ENCODE data around the gene GRM4.

Gene GRM4

DNA sequence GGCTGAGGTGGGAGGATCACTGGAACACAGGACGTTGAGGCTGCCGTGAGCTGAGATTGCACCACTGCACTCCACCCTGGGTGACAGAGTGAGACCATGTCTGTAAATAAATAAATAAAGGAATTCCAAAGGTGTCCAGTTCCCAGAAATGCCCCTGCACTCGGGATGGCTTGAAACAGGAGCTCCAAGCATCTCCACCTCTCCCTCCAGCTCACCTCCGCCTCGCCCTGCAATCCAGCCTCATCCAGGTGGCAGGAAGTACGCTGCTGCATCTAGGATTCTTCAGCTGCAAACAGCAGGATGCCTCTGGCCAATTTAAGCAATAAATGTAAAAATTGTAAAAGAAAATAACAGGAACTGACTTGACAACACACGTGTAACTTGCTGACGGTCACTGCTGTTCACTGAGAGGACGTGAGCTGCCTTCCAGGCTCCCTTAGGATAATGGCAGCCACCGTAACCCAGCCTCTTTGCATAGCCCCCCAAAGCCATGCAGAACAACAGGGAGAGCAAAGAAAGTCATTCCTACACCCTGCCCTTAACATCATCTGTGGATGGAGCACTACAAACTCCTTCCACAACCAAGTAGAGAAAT, 11.4 kb upstream of the GRM4 start:
- DNase-seq = no peak

DNA sequence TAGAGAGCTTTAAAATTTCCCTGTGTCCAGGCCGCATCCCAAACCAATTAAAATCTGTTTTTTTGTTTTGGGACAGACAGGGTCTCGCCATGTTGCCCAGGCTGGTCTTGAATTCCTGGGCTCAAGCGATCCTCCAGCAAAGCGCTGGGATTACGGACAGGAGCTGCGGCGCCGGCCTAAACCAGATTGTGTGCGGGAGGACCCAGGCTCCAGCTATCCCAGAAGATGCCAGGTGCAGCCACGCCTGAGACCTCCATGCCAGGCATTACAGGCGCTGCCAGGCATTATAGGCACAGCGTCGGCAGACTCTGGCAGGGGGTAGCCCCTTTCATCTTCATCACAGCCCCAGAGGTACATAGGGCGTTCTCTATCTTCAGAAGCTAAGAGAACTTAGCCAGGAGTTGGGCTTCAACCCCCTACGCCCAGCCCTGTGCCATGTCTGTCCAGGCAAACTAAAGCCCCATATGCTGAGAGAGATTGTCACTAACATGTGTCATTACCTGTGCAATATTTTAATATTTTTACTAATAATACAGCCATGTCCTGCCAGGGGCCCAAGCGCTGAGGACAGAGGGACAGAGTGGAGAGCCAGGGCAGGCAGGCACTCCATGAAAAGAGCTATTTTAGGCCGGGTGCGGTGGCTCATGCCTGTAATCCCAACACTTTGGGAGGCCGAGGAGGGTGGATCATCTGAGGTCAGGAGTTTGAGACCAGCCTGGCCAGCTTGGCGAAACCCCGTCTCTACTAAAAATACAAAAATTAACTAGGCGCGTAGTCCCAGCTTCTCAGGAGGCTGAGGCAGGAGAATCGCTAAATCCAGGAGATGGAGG, 9.8 kb upstream of the GRM4 start:
- no peak for DNase-seq

- peak; percentile 41 for DNase-seq
These were observed 9.0 kb upstream of the GRM4 start for GRCh38 chr6:34154668-34155447.

GRCh38 chr6:34152806-34153520, 7.1 kb upstream of the GRM4 start:
- no peak for DNase-seq

DNA sequence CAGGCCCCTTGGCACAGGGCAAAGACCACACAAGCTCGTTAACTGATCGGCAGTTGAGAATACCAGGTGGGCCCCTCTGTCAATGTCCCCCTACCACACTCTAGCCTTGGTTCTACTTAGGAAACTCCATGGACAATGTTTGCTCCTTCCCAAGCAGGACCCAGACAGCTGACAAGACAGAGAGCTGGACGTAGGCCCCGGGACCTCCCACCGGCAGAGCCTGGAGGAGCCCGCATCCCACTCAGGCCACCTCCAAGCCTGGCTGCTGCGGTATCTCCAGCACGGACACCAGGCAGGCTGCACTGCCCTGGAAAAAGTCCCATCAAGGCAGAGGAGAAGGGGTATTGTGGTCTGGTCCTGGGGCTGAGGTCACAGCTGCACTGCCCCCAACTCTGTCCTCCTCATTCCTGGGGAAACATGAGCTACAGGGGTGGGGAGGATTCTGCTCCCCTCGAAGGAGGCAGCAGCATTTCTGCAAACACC, 6.2 kb upstream of the GRM4 start:
- no peak for DNase-seq

GRCh38 chr6:34151321-34152041, 5.6 kb upstream of the GRM4 start:
- DNase-seq = no peak

GRCh38 chr6:34150766-34151165, 4.9 kb upstream of the GRM4 start:
- DNase-seq = no peak

GRCh38 chr6:34149831-34150400, 4.0 kb upstream of the GRM4 start:
- no peak for DNase-seq

DNA sequence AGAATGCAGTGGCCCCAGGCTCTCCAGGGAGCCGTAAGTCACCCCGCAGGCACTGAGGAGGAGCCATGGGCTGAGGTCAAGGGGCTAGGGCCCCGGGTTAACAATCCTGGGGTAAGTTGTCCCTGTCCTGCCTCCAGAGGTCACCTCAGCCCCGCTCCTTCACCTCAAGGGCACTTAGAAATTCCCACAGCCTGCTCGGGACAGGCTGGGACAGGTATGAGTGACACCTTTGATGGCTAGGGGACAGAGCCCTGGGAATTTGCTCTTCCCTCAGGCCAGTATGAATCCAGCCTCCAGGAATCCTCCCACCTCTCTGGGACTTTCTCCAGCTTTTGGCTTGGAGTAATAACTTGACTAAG, 3.5 kb upstream of the GRM4 start:
- DNase-seq = no peak

GRCh38 chr6:34148631-34149451, 3.0 kb upstream of the GRM4 start:
- DNase-seq = no peak

- no peak for DNase-seq
These were observed 2.2 kb upstream of the GRM4 start for GRCh38 chr6:34147906-34148630.

DNA sequence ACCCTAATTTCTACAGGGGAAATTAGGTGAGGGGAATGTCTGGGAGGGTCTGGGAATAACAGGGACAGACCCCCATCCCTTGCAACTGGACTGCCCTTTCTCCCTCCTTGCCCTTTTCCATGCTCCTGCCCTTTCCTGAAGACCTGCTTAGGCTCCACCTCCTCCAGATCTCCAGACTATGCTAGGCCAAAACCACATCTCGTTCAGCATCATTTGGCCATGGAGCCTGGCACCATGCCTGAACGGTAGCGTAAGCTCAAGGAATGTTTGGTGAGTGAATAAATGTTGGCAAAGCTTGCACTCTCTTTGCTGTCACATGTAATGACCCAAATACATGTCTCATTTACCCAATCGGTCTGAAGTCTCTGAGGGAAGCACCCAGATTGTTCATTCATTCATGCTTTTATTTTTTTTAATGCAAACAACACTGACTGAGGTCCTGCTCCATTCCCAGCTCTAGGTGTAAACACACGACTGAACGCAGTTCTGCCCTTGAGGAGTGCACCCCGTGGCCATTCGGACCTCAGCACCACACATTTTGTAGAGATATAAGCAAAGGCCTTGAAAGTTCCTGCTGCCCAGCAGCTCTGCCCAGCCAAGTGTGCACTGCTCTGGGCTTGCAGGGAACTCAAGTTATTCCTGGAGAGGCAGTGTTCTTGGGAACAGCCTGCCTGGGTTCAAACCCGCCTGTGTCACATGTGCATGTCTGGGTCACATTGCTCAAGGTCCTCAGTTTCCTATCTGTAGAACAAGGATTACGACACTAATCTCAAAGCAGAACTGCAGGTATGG, 1.1 kb upstream of the GRM4 start:
- no peak for DNase-seq

GRCh38 chr6:34145161-34146020, 496 bp downstream of the GRM4 start:
- DNase-seq = peak; percentile 48

- DNase-seq = no peak
These were observed 1.2 kb downstream of the GRM4 start for GRCh38 chr6:34144581-34145160.

DNA sequence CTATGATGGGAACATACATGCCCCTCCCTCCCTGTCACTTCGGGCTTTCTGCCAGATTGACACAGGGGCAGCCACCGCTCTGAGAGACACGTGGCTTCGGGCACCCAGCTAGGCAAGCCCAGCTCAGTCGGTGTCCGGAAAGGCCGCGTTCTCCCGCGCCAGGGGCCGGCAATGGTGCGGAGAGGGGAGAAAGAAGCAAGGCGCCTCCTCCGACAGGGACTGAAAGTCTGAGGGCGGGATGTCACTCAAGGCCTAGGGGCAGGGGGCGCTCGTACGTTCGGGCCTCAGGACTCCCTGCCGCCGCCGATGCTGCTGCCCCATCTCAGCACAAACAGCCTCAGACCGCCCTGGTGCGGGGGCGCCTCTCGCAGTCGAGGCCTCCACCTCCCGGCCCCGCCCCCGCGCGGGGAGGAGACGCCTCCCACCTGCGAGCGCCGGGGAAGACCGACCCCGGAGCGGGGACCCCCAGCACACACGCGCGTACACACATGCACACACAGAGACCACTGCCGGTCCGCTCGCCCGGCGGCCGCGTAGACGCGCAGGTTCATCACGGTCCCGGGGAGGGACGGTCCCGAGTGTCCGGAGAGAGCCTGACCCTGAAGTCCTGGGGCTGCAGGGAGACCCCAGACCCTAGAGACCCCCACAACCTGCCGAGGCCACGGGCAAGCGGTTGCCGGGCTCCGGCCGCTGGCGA, 1.9 kb downstream of the GRM4 start:
- peak; percentile 25 for DNase-seq

DNA sequence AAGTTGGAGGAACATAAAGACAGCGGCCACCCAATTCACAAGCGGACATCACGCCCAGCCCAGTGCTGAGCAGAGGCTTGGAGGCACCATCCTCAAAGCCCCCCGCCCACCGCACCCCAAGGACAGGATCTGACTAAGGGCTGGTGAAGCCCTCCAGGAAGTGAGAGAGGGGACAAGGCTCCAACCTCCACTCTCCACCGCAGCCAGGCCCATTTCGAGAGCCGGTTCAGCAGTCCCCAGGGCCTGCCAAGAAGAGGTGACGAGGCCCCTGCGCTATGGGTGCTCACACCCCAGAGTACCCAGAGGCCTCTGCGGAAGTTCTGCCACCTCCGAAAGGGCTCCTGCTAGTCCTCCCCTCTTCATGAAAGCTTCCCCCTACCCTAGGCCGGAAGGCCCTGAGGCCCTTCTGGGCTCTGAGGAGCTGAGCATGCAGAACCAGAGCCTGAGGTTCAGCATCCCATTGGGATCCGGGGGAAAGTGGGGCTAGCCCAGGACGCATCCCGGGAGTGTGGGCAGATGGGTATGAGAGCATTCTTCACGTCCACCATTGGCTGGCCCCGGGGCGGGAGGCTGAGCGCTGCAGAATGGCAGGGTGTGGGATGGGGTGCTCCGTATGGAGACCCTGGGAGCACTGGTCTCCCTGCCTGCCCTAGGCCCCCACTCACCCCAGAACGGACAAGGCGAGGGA, 2.5 kb downstream of the GRM4 start:
- DNase-seq = no peak
